Activated CD8-positive, alpha-beta memory T cell treated with anti-CD3 and anti-CD28 coated beads for 36 hours (primary cell): Measurements from ENCODE around the gene PHTF2. TPM values are rescaled to one million over a fixed set of nuclear protein-coding genes. Genes with fewer than 3 reads are reported as not detected.

Experiments
- CTCF ChIA-PET: fragments of 350-600 bp; sonication (Branson Sonifier 250); formaldehyde crosslinking; loops from one replicate; lab custom pipeline; 2021; ENCODE audit warnings: antibody characterized with exemption; lab: Charles Lee
- POLR2A ChIA-PET: fragments of 350-600 bp; sonication (Branson Sonifier 250); formaldehyde crosslinking; loops from one replicate; lab custom pipeline; 2021; ENCODE audit warnings: antibody characterized with exemption; lab: Charles Lee
- total RNA-seq, 2 experiments: library from RNA; stranded (reverse); gene quantifications; one replicate each; pipeline ENCODE4 v1.2.3, GENCODE V29; 2021

The PHTF2 gene
- total RNA-seq, 2 experiments from 2014 or later = 39.4 to 46.0 TPM

DNA sequence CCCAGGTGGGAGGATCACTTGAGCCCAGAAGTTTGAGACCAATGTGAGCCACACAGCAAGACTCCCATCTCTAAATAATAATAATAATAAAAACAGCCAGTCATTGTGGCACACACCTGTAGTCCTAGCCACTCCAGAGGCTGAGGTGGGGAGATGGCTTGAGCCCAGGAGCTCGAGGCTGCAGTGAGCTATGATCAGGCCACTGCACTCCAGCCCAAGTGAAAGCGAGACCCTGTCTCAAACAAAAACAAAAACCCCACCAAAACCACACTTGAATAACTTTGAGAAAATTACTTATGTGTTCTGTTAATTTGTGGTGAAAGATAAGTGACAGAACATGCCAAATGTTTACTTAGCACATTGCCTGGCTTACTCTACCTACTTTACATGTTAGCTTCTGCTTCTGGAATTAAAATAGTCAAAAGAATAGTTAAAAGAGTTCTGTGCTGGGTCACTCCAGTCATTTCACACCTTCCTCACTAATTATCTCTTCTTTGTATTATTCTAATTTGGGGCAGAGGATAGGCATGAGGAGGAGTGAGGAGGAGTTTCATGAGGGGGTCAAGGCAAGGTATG is 10.2 kb upstream of the PHTF2 start:
- ChIA-PET POLR2A (no interaction called here), CTCF (no interaction called here)

DNA sequence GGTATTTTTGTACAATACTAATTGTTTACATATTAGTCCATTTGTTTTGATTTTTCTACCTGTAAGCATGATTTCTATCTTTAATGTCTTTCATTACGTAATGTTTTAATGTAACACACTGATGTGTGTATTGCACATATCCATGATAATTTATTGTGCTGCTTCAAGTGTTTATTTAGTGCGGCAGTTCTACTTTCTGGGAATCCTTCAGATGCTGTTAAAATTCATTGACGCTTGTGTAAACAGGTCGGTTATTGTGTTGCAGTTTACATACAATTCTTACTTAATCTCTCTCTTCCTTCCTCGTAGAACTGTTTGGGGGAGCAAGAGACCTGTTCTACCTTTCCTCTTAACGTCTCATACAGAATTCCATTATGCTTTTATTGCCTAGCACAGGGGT is 7.2 kb upstream of the PHTF2 start:
- CTCF ChIA-PET = no interaction called here
- POLR2A ChIA-PET = interaction anchor here (0.7 kb wide), 1 partner anchor 10 kb away, joined by 5 read pairs; no protein-coding TSS in a partner anchor

DNA sequence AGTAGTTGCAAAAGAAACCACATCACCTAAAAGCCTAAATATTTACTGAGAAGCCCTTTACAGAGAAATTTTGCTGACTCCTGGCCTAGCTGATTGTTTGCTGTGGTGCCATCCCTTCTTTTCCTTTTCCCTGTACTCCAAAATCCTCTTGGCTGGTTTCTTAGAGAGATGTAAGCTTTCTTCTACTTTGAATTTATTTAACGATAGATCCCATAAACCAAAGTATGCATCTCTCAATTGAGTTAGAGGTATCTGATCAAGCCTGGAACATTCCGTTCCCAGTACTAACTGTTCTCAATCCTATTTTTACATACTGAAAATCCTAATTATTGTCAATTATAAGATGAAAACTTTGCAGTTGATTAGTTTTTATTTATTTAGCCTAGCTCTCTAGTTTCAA is 6.6 kb upstream of the PHTF2 start:
- ChIA-PET POLR2A (no interaction called here), CTCF (no interaction called here)

DNA sequence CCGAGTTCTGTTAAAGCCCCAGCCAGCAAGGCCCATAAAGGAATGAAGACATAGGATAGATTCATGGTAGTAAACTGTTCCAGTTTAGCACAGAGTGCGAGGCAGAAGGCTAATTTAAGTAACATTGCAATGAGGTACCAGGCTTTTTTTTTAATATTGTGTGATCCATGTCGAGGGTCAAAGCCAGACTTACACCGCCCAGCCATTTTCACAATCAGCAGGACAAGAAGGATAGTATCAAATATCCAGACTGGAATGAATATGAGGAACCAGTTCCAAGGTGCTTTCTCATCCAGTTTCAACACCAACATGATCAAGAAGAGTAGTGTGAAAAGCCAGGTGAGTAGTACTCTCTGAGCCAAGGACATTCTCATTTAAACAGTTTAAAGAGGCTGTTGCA is 4.6 kb upstream of the PHTF2 start:
- ChIA-PET CTCF (no interaction called here), POLR2A (no interaction called here)

DNA sequence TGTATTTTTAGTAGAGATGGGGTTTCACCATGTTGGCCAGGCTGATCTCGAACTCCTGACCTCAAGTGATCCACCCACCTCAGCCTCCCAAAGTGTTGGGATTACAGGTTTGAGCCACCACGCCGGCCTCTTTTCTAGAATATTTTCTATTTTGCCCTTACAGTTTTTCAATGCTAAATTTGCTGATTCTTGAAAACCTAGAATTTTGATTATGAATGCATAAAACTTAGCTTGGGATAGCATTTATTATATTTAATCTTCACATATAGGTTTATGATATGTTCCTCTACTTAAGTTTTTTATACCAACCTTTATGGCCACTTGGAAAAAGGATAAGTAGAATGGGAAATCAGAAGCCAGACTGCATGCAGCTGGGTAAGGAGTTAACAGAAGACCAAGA is 2.5 kb upstream of the PHTF2 start:
- ChIA-PET POLR2A (interaction anchor here (0.7 kb wide), 1 partner anchor 40 kb away, joined by 5 read pairs; no protein-coding TSS in a partner anchor), CTCF (no interaction called here)

DNA sequence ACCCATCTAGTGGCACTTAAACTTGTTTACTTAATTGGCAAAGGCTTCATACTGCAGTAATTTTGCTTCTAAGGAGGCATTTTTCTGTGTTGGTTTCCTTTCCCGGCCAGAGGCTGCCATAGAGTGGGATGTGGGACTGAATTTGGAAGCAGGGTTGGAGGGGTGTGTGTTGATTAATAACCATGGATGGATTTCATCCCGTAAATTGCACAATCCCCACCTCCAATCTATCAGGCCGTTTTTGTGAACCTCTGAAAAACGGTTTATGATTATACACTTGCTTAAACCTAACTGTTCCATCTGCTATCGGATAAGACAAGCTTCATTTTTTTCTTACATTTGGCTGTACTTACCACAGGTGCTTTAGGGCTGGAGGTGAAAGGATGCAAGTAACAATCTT is 1.6 kb upstream of the PHTF2 start:
- ChIA-PET POLR2A (no interaction called here), CTCF (no interaction called here)

DNA sequence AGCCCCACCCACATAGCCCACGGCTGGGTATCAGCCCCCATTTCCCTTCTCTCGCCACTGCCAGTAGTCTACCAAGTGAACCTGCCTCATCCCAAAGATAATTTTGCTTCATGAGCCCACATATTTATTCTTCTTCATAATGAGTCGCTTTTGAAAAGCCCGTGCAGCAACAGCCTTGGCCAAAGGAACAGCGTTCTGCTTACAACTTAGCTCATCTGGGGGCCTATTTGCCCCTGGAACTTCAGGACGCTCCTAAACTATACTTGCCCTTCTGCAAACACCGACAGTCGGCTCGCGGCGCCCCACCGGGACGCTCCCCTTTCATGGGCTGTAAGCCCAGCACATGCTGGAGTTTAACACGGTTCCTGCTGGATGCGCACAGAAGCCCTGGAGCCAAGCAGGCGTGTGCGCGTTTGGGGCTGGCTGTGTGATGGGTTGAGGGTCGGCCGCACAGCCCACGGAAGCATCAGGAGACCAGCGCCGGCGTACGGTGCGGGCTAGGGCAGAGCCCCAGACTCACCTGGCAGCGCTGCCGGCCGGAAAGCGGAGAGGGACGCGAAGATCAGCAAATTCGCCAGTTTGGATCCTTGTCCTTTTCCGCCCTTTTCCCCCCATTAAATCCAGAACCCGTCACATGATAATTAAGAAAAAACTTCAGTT is 709 bp upstream of the PHTF2 start:
- ChIA-PET POLR2A (interaction anchor here (1.7 kb wide), 1 partner anchor 100 kb away, joined by 4 read pairs; no protein-coding TSS in a partner anchor), CTCF (interaction anchor here (0.6 to 1.4 kb wide), 3 partner anchors 19 to 223 kb away, joined by 3 to 5 read pairs (median 4); no protein-coding TSS in a partner anchor)

DNA sequence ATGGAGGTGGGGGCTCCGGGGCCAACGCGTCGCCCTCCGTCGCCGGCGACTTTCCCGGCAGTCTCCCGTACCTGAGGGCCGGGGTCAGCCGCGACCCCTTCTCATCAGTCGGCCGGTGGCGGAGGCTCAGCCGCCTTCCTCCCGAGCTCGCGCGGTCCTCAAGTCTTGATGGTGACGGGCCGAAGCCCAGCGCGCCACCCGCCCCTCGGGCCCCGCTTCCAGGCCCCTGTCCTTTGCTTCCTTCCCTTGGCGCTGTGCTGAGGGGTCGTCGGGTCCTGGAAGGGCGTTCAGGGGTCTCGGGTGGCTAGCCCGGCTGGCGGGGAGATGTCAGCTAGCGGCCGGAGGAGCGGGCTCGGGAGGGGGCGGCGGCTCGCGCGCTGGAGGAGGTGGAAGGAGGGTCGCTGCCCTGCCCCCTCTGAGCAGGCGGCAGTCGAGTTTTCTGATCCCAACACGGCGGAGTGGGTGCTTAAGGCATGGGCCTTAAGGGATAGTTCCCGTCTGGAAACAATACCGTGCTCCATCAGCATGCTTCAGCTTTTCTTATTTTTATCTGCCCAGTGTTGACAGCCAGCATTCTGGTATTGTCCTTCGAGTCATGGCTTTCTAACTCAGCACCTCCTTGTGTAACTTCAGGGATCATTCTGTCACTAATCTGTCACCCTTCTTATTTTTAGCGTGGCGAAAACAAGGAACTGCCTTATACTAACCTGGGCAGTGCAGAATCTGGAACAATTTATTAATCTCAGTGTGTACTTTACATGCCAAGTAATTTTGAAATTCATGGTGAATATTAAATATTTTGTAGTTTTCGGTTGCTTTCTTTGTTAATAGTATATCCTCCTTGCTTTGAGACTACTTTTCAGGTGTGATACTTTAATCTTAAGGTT is 748 bp downstream of the PHTF2 start:
- POLR2A ChIA-PET = interaction anchor here (1.7 kb wide), 1 partner anchor 101 kb away, joined by 4 read pairs; no protein-coding TSS in a partner anchor
- CTCF ChIA-PET = interaction anchor here (1.4 kb wide), 1 partner anchor 35 kb away, joined by 5 read pairs; no protein-coding TSS in a partner anchor

DNA sequence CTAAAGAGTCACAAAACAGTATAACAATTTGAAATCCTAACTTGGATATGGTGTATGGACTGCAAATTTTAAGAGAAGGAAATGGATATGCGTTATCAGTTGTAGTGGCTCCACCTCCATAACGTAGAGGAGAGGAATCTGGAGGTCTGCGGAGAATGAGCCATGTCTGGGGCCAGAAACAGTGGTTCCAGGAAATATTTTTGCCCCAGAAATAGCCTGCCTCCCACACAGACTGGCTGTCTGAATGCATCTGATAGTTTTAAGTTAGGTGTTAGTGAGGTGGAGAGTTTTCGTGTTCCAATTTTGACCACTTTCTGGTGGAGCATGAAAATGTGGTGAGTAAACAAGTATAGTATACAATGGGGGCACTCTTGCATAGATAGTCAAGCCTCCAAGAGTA is 1.6 kb downstream of the PHTF2 start:
- CTCF ChIA-PET = no interaction called here

DNA sequence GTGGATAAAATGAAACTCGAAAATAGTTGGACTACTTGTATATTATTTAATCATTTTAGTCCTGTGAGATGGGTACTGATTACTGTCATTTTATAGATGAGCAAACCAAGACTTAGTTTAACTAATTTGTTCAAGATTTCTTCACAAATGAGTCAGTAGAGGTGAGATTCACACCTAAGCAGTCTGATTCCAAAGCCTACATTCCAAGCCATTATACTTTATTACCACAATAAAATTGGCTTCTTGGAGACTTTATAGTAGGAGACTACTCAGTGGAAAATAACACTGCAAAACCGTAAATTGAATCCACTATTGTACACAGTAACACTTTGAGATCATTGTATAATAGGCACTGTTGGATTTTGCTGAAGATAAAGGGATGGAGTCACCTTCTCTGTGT is 2.2 kb downstream of the PHTF2 start:
- ChIA-PET CTCF (no interaction called here), POLR2A (no interaction called here)

More for the DNA sequence above, 1.6 kb downstream of the PHTF2 start:
- POLR2A ChIA-PET = no interaction called here

DNA sequence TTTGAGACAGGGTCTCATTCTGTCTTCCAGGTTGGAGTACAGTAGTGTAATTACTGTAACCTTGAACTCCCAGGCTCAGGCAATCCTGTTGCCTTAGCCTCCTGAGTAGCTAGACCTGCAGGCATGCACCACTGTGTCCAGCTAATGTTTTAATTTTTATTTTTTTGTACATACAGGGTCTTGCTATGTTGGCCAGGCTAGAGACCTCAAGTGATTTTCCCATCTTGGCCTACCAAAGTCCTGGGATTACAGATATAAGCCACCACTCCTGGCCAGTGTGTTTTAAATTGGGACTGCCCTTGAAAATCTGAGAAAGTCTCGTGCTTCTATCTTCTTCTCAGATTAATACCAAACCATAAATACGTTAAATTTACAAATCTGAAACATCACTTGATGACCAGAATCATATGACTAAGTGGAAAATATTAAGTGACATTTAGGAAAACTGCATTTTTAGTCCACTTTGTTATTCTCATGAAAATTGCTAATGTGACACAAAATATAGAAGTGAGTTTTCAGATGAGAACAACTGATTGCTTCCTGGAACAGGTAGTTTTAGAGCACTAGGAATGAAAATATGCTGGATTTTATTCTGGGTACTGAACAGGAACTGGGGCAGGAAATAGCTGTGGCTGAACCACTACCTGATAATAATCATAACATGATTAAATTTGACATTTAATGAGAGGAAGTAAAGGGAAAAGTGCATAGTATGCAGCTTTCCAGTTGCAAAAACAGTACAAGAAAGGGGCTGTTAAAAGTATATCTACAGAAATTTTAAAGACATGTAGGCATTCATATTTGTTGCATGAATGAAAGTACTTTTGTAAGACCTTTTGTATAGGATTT is 4.2 kb downstream of the PHTF2 start:
- ChIA-PET POLR2A (no interaction called here), CTCF (interaction anchor here (0.6 kb wide), 1 partner anchor 181 kb away, joined by 3 read pairs; no protein-coding TSS in a partner anchor)

DNA sequence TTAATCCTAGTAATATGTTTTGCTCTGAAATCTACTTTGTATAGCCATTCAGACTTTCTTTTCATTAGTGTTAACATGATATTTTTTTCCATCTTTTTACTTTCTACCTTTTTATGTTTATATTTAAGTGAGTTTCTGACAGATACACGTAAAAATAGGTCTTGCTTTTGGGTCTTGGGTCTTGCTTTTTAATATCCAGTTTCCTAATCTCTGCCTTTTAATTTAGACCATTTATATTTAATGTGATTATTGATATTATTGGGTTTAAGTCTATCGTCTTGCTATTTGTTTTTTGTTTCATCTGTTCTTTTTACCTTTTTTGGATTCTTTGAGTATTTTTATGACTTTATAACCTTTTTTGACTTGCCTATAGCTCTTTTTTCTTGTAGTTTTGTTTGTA is 7.9 kb downstream of the PHTF2 start:
- ChIA-PET CTCF (no interaction called here), POLR2A (no interaction called here)

DNA sequence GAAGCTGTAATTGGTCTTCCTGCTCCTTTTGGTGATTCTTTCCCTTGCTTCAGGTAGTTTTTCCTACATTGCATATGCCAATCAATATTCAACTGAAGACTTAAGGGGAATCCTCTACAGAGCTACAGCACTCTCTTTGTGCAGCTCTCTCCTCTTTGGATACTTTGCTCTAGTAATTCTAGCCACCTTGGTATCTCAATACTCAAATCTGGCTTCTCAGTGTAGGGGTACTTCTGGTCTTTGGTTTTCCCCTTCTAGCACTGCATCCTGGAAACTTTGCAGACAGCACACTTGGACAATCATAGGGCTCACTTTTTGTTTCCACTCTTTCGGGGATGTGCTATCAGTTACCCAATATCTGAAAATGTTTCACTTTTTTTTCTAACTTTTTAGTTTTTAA is 9.9 kb downstream of the PHTF2 start:
- POLR2A ChIA-PET = no interaction called here
- CTCF ChIA-PET = no interaction called here

DNA sequence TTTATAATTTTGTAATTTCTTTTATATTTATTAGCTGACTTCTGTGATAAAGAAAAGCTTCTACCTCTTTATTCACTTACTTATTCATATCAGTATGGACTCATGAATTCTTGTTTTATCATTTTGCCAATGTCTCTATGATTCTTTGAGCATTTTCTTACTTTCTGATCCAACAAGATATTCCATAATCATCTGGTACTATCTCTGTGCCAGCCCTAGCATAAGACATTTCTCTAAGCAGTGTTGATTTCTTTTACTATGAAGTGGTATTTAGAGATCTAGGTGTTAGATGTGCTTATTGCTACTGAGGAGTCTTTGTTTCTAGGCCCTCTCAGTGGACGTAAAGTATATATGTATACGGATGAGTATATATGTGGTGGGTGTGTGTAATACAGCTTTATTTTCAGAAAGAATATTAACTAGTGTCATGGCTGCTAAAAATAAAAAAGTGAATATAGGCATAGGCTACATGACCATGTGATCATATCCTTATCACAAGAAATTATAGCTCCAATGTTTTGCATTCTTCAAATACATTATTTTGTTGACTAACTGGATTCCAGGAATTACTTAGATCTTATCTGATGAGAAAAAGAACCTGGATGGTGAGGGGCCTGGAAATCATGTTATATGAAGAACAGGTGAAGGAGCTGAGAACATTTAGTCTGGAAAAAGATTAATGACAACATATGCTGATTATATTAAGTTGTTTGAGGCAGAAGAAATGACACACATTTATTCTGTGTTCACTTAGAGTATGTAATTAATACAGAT is 13.1 kb downstream of the PHTF2 start:
- ChIA-PET POLR2A (no interaction called here), CTCF (interaction anchor here (0.5 kb wide), 1 partner anchor 151 kb away, joined by 3 read pairs; no protein-coding TSS in a partner anchor)

DNA sequence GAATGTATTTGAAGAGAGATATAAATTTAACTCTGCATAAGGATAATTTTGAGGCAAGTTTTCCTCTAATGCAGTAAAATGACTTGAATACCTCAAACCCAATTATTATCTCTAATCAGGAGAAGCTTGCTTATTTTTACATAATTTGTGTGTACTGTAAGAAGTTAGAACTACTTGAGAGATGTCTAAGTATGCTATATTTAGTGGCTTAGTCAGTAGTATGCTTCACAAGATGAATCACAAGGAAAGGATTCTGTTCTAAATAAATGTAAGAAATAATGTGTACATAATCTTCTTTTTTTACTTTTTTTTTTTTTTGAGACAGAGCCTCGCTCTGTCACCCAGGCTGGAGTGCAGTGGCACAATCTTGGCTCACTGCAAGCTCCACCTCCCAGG is 13.7 kb downstream of the PHTF2 start:
- ChIA-PET CTCF (no interaction called here), POLR2A (no interaction called here)

DNA sequence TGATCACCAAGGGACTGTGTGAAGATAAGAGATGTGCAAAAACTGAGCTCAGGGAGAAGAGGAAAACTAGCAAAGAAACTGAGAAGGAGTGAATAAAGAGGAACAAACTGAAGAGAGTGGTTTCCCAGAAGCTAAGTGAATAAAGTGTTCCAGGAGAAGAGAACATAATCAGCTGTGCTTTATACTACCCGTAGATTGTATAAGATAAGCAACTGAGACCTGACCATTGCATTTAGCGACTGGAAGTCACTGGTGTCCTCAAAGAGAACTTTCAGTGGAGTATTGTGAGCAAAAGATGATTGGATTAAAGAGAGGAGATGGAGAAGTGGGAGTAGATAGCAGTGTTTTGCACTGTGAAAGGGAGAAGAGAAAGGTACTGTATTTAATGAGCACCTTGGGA is 14.6 kb downstream of the PHTF2 start:
- CTCF ChIA-PET = no interaction called here
- POLR2A ChIA-PET = no interaction called here

DNA sequence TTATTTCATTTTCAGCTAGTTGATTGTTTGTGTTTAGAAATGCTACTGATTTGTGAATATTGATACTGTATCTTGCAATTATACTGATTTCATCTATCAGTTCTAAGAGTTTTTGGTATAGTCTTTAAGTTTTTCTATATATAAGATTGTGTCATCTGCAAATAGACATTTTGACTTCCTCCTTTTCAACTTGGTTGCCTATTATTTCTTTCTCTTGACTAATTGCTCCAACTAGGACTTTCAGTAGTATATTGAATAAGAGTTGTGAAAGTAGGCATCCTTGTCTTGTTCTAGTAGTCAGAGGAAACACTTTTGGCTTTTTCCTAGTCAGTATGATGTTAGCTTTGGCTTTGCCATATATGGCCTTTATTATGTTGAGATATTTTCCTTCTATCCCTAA is 20.4 kb downstream of the PHTF2 start:
- CTCF ChIA-PET = no interaction called here
- POLR2A ChIA-PET = no interaction called here

DNA sequence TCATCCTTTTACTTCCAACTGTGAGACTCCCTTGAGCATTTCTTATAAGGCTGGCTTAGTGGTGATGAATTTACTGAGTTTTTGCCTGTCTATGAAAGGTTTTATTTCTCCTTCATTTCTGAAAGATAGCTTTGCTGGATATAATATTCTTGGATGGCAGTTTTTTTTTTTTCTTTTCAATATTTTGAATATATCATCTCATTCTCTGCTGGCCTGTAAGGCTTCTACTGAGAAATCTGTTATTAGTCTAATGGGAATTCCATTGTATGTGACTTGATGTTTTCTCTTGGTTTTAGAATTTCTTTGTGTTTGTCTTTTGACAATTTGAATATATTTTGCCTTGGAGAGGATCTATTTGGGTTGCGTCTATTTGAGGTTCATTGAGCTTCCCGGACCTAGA is 22.4 kb downstream of the PHTF2 start:
- POLR2A ChIA-PET = interaction anchor here (0.6 kb wide), 1 partner anchor 126 kb away, joined by 4 read pairs; no protein-coding TSS in a partner anchor

More for the DNA sequence above, 22.4 kb downstream of the PHTF2 start:
- CTCF ChIA-PET = no interaction called here
